ENCODE results near the gene TAF11. TPM values are rescaled to one million over a fixed set of nuclear protein-coding genes. Genes with fewer than 3 reads are reported as not detected.

Gene TAF11
- polyA plus RNA-seq, 2 of the 4 experiments (the other 2 are of a cell fraction): 17.3 to 28.9 TPM

DNA sequence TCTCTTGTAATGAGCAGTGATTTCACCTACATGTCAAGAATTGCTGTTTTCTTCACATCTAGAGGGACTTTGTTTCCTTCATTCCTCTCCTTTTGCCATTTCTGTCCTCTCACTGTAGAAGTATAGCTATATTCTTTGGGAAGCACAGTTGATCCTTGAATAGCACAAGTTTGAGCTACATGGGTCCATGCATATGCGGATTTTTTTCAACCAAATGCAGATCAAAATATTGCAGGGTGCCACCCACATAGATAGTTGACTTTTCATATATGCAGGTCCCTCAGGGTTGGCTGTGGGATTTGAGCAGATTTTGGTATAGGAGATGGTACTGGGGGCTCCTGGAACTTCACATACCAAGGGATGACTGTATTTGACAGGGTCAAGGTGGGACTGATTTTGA, 54.9 kb downstream of the TAF11 start (continued):
- no peak for TF ChIP-seq KDM1A (IDR thresholded peaks at IDR 0.05; ENCODE audit: low read depth)
- no peak for TF ChIP-seq HOXB13 (CRISPR knock-in tag; IDR thresholded peaks at IDR 0.05; ENCODE audit: low read depth)

DNA sequence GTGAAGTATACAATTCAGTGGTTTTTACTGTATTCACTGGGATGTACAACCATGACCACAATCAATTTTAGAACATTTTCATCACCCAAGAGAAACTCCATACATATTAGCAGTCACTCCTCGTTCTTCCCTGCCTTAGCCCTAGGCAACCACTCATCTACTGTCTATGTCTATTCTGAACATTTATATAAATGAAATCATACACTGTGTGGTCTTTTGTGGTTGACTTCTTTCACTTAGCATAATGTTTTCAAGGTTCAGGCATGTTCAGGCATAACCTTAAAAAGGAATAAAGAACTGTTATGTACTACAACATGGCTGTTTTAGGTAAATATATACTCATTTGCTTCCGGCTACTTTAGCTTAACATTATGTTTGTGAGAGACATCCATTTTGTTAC, 58.7 kb downstream of the TAF11 start:
- Histone ChIP-seq H3K4me3 (no peak overlapping the region), H3K9me3 (no peaks in the 10 kb centered on the region), H3K27ac (no peak overlapping the region), H3K4me2 (no peak overlapping the region), H3K4me1 (no peaks in the 10 kb centered on the region)
- ChIA-PET CTCF (interaction anchor here (0.9 kb wide), 1 partner anchor 9 kb away, joined by 4 read pairs; no protein-coding TSS in a partner anchor), POLR2A (interaction anchor here (0.7 kb wide), 1 partner anchor 38 kb away, joined by 3 read pairs; no protein-coding TSS in a partner anchor)
- no peak for DNase-seq (ENCODE audit: low read depth in 1 of 2, low spot score in 1 of 2)
- TF ChIP-seq EHF (CRISPR knock-in tag; IDR thresholded peaks at IDR 0.05) (no peak), RCOR1 (IDR thresholded peaks at IDR 0.05; ENCODE audit: low read depth, low read length) (no peak), HOXA7 (CRISPR knock-in tag; IDR thresholded peaks at IDR 0.05) (no peak), GATA3 (IDR thresholded peaks at IDR 0.05; ENCODE audit: borderline replicate concordance) (no peak), SREBF2 (IDR thresholded peaks at IDR 0.05) (no peak), EP300 (IDR thresholded peaks at IDR 0.05) (no peak), SMC3 (IDR thresholded peaks at IDR 0.05) (no peak), CHD2 (IDR thresholded peaks at IDR 0.05; ENCODE audit: low read length, partially characterized antibody) (no peak), KDM5A (IDR thresholded peaks at IDR 0.05) (no peak), ZC3H11A (IDR thresholded peaks at IDR 0.05) (no peak)
- TF ChIP-seq, protein P1, sequence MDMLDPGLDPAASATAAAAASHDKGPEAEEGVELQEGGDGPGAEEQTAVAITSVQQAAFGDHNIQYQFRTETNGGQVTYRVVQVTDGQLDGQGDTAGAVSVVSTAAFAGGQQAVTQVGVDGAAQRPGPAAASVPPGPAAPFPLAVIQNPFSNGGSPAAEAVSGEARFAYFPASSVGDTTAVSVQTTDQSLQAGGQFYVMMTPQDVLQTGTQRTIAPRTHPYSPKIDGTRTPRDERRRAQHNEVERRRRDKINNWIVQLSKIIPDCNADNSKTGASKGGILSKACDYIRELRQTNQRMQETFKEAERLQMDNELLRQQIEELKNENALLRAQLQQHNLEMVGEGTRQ (IDR thresholded peaks at IDR 0.05): no peak
- TF ChIP-seq, protein P2, sequence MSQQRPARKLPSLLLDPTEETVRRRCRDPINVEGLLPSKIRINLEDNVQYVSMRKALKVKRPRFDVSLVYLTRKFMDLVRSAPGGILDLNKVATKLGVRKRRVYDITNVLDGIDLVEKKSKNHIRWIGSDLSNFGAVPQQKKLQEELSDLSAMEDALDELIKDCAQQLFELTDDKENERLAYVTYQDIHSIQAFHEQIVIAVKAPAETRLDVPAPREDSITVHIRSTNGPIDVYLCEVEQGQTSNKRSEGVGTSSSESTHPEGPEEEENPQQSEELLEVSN (IDR thresholded peaks at IDR 0.05; ENCODE audit: borderline replicate concordance, low read depth): no peak
- TF ChIP-seq, protein P3, sequence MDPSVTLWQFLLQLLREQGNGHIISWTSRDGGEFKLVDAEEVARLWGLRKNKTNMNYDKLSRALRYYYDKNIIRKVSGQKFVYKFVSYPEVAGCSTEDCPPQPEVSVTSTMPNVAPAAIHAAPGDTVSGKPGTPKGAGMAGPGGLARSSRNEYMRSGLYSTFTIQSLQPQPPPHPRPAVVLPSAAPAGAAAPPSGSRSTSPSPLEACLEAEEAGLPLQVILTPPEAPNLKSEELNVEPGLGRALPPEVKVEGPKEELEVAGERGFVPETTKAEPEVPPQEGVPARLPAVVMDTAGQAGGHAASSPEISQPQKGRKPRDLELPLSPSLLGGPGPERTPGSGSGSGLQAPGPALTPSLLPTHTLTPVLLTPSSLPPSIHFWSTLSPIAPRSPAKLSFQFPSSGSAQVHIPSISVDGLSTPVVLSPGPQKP (IDR thresholded peaks at IDR 0.05; ENCODE audit: low read depth, low read length): no peak
- TF ChIP-seq, protein P4, sequence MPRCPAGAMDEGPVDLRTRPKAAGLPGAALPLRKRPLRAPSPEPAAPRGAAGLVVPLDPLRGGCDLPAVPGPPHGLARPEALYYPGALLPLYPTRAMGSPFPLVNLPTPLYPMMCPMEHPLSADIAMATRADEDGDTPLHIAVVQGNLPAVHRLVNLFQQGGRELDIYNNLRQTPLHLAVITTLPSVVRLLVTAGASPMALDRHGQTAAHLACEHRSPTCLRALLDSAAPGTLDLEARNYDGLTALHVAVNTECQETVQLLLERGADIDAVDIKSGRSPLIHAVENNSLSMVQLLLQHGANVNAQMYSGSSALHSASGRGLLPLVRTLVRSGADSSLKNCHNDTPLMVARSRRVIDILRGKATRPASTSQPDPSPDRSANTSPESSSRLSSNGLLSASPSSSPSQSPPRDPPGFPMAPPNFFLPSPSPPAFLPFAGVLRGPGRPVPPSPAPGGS (IDR thresholded peaks at IDR 0.05): no peak
- no peak for FAIRE-seq
- WGBS (ENCODE audit: missing lambda C conversion rate): 91% methylated on average over 2 of the region's 2 CpGs
- ATAC-seq: no peak

Other genes with a start within 250 kb of the TAF11 start
- gene ILRUN, start 191.3 kb downstream of the TAF11 start, polyA plus RNA-seq (2011; rRNA removed): 33.7 and 36.1 TPM in 2 replicates
- gene ILRUN, start 191.3 kb downstream of the TAF11 start, polyA plus RNA-seq (2017; fragmentation: RNase III; extraction: RNeasy Plus Mini Kit Qiagen cat#74134 plus additional on column Dnase treatment): 24.4 to 28.6 TPM (median 25.4 TPM) in 3 replicates
- 200 and 204 TPM in 2 replicates for gene SNRPC, start 130.5 kb downstream of the TAF11 start, polyA plus RNA-seq (2011; rRNA removed)
- gene SNRPC, start 130.5 kb downstream of the TAF11 start, polyA plus RNA-seq (2017; fragmentation: RNase III; extraction: RNeasy Plus Mini Kit Qiagen cat#74134 plus additional on column Dnase treatment): 199 to 218 TPM (median 201 TPM) in 3 replicates
- gene BLTP3A, start 96.0 kb downstream of the TAF11 start, polyA plus RNA-seq (2011; rRNA removed): 15.0 and 15.7 TPM in 2 replicates
- 4.2 to 4.9 TPM (median 4.3 TPM) in 3 replicates for gene BLTP3A, start 96.0 kb downstream of the TAF11 start, polyA plus RNA-seq (2017; fragmentation: RNase III; extraction: RNeasy Plus Mini Kit Qiagen cat#74134 plus additional on column Dnase treatment)
- 3.6 and 6.0 TPM in 2 replicates for gene ANKS1A, start 1.2 kb upstream of the TAF11 start, polyA plus RNA-seq (2011; rRNA removed)
- 4.9 to 5.9 TPM (median 5.4 TPM) in 3 replicates for gene ANKS1A, start 1.2 kb upstream of the TAF11 start, polyA plus RNA-seq (2017; fragmentation: RNase III; extraction: RNeasy Plus Mini Kit Qiagen cat#74134 plus additional on column Dnase treatment)

Data from A549 (cell line).